HG03097 (cell line): ENCODE measurements around the gene STARD13.

Experiments
- ATAC-seq: cut with Tn5 transposase; IDR thresholded peaks from one replicate; pipeline ENCODE4 v1.9.1; 2021; ENCODE audit not compliant: unreplicated experiment, low FRiP score

Gene STARD13

GRCh38 chr13:33230178-33230881, 55.2 kb downstream of the STARD13 start:
- ATAC-seq: no peak

GRCh38 chr13:33229446-33230177, 55.9 kb downstream of the STARD13 start:
- ATAC-seq: no peak

GRCh38 chr13:33228648-33229445, 56.7 kb downstream of the STARD13 start:
- no peak for ATAC-seq

GRCh38 chr13:33227927-33228647, 57.5 kb downstream of the STARD13 start:
- no peak for ATAC-seq

- no peak for ATAC-seq
Observed at GRCh38 chr13:33224686-33225085, 60.9 kb downstream of the STARD13 start.

GRCh38 chr13:33224191-33224590, 61.4 kb downstream of the STARD13 start:
- ATAC-seq: no peak

GRCh38 chr13:33219926-33220325, 65.6 kb downstream of the STARD13 start:
- ATAC-seq: no peak

GRCh38 chr13:33218426-33218825, 67.1 kb downstream of the STARD13 start:
- ATAC-seq: no peak

- ATAC-seq: no peak
Observed at GRCh38 chr13:33218020-33218419, 67.5 kb downstream of the STARD13 start.

GRCh38 chr13:33217256-33217655, 68.3 kb downstream of the STARD13 start:
- no peak for ATAC-seq

- no peak for ATAC-seq
Observed at GRCh38 chr13:33213797-33214196, 71.8 kb downstream of the STARD13 start.

- ATAC-seq: no peak
Observed at GRCh38 chr13:33213024-33213768, 72.4 kb downstream of the STARD13 start.

- no peak for ATAC-seq
Observed at GRCh38 chr13:33212396-33212795, 73.2 kb downstream of the STARD13 start.

GRCh38 chr13:33210090-33210489, 75.5 kb downstream of the STARD13 start:
- no peak for ATAC-seq

- no peak for ATAC-seq
Observed at GRCh38 chr13:33208290-33209220, 77.0 kb downstream of the STARD13 start.

GRCh38 chr13:33207615-33207961, 78.0 kb downstream of the STARD13 start:
- no peak for ATAC-seq

GRCh38 chr13:33206945-33207614, 78.5 kb downstream of the STARD13 start:
- ATAC-seq: no peak

GRCh38 chr13:33206425-33206824, 79.1 kb downstream of the STARD13 start:
- ATAC-seq: no peak
